HG02798 (cell line): Measurements from ENCODE around the gene TP53RK.

ENCODE experiments used
- ATAC-seq: cut with Tn5 transposase; IDR thresholded peaks from one replicate; pipeline ENCODE4 v1.9.1; 2021; ENCODE audit warnings: mild to moderate bottlenecking; ENCODE audit not compliant: unreplicated experiment, poor library complexity

TP53RK gene

GRCh38 chr20:46641424-46641823 is 47.8 kb downstream of the TP53RK start:
- ATAC-seq, result no peak

- ATAC-seq, result no peak
These were observed 48.5 kb downstream of the TP53RK start for GRCh38 chr20:46640536-46641311.

GRCh38 chr20:46640044-46640443 is 49.2 kb downstream of the TP53RK start:
- ATAC-seq, result no peak

- ATAC-seq, result no peak
These were observed 49.7 kb downstream of the TP53RK start for GRCh38 chr20:46639587-46639986.

- ATAC-seq, result no peak
These were observed 50.4 kb downstream of the TP53RK start for GRCh38 chr20:46638898-46639274.

GRCh38 chr20:46638134-46638897 is 50.9 kb downstream of the TP53RK start:
- no peak for ATAC-seq

GRCh38 chr20:46637427-46638133 is 51.7 kb downstream of the TP53RK start:
- ATAC-seq, result no peak

GRCh38 chr20:46637020-46637419 is 52.2 kb downstream of the TP53RK start:
- no peak for ATAC-seq

GRCh38 chr20:46636514-46636913 is 52.7 kb downstream of the TP53RK start:
- no peak for ATAC-seq

- no peak for ATAC-seq
These were observed 53.6 kb downstream of the TP53RK start for GRCh38 chr20:46635514-46636136.

- no peak for ATAC-seq
These were observed 54.7 kb downstream of the TP53RK start for GRCh38 chr20:46634528-46634927.
